Measurements from ENCODE around the gene MFAP1. TPM values are rescaled to one million over a fixed set of nuclear protein-coding genes. Genes with fewer than 3 reads are reported as not detected.
"Not testable (repeated sequence)": the region's sequence is repeated elsewhere in the genome, so short reads cannot be mapped to it uniquely, and the experiment has no call there.

MFAP1 gene
- total RNA-seq, 4 donors from 2014 or later: 14.5 to 21.6 (median 18.4) TPM

DNA sequence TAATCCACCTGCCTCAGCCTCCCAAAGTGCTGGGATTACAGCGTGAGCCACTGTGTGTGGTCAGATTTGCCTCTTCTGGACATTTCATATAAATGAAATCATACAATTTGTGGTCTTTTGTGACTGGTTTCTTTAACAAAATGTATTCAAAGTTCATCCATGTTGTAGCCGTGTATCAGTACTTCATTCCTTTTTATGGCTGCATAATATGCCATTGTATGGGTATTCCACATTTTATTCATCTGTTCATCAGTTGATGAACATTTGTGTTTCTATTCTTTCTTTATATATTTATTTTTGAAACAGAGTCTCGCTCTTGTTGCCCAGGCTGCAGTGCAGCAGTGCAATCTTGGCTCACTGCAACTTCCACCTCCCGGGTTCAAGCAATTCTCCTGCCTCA is 28.1 kb upstream of the MFAP1 start:
- peaks cover 0 to 74% (median 0%) of the 10 kb centered on the region in 3 donors for H3K36me3 ChIP-seq
- TF ChIP-seq, protein P1, sequence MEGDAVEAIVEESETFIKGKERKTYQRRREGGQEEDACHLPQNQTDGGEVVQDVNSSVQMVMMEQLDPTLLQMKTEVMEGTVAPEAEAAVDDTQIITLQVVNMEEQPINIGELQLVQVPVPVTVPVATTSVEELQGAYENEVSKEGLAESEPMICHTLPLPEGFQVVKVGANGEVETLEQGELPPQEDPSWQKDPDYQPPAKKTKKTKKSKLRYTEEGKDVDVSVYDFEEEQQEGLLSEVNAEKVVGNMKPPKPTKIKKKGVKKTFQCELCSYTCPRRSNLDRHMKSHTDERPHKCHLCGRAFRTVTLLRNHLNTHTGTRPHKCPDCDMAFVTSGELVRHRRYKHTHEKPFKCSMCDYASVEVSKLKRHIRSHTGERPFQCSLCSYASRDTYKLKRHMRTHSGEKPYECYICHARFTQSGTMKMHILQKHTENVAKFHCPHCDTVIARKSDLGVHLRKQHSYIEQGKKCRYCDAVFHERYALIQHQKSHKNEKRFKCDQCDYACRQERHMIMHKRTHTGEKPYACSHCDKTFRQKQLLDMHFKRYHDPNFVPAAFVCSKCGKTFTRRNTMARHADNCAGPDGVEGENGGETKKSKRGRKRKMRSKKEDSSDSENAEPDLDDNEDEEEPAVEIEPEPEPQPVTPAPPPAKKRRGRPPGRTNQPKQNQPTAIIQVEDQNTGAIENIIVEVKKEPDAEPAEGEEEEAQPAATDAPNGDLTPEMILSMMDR (IDR thresholded peaks at IDR 0.05): no peak
- no peak for TF ChIP-seq POLR2A (IDR thresholded peaks at IDR 0.05)
- H3K9me3 ChIP-seq: no peaks in the 10 kb centered on the region
- no peak overlapping the region for H3K4me3 ChIP-seq
- 100% methylated on average over 4 of the region's 4 CpGs for WGBS, 2 donors
- no peak for DNase-seq
- intact Hi-C loops (cut with DNase I): no loop called here
- H3K4me1 ChIP-seq: no peaks in the 10 kb centered on the region
- H3K27me3 ChIP-seq: no peaks in the 10 kb centered on the region
- H3K27ac ChIP-seq: no peak overlapping the region

DNA sequence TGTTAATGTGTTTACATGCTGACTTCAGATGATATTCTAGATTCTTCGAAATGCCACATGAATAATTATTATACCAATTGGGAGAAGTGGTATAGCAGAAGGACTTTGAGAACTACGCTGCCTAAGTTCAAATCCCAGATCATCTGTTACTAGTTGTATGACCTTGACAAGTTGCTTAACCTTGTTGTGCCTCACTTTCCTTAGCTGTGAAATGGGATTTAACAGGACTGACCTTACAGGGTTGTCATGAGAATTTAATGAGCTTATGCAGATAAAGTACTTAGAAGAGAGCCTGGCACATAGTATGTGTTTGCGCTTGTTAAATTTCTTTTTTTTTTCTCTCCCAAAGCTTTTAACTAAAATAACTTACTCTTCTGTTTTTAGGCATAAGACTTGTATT is 26.8 kb upstream of the MFAP1 start:
- no peak overlapping the region for H3K27ac ChIP-seq
- 96 to 98% methylated on average over 3 of the region's 3 CpGs for WGBS, 2 donors
- H3K9me3 ChIP-seq: no peaks in the 10 kb centered on the region
- intact Hi-C loops (cut with DNase I): no loop called here
- H3K27me3 ChIP-seq: no peaks in the 10 kb centered on the region
- peaks cover 0 to 77% (median 0%) of the 10 kb centered on the region in 3 donors for H3K36me3 ChIP-seq
- no peak overlapping the region for H3K4me3 ChIP-seq
- no peak for TF ChIP-seq POLR2A (IDR thresholded peaks at IDR 0.05)
- TF ChIP-seq, protein P1 (IDR thresholded peaks at IDR 0.05): no peak
- no peaks in the 10 kb centered on the region for H3K4me1 ChIP-seq
- no peak for DNase-seq

DNA sequence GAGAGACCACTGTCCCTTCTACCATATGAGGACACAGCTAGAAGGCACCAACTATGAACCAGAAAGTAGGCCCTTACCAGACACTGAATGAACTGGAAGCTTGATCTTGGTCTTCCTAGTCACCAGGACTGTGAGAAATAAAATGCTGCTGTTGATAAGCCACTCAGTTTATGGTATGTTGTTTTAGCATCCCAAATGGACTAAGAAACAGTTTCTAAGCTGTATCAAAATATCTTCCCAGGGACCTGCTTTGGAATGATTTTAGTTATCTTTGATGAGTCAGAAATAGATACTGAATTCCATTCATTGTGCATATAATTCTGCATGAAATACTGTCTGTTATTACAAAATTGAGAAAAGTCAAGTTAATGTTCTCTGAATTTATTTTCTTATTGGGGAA is 20.9 kb upstream of the MFAP1 start:
- H3K27me3 ChIP-seq: no peaks in the 10 kb centered on the region
- no peak overlapping the region for H3K27ac ChIP-seq
- H3K4me1 ChIP-seq: no peaks in the 10 kb centered on the region
- no peak for DNase-seq
- no peaks in the 10 kb centered on the region for H3K9me3 ChIP-seq
- TF ChIP-seq, protein P1 (IDR thresholded peaks at IDR 0.05): no peak
- TF ChIP-seq POLR2A (IDR thresholded peaks at IDR 0.05): no peak
- intact Hi-C loops (cut with DNase I): no loop called here
- peaks cover 0 to 81% (median 5%) of the 10 kb centered on the region in 3 donors for H3K36me3 ChIP-seq
- H3K4me3 ChIP-seq: no peak overlapping the region

DNA sequence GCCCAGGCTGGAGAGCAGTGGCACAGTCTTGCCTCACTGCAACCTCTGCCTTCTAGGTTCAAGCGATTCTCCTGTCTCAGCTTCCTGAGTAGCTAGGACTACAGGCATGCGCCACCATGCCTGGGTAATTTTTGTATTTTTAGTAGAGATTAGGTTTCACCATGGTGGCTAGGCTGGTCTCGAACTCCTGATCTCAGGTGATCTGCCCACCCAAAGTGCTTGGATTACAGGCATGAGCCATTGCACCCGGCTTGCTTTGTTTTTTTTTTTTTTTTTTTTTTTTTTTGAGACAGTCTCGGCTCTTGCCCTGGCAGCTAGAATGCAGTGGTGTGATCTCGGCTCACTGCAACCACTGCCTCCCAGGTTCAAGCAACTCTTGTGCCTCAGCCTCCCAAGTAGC is 8.0 kb upstream of the MFAP1 start:
- WGBS, 2 donors: 76 to 93% methylated on average over 4 to 5 of the region's 6 CpGs

DNA sequence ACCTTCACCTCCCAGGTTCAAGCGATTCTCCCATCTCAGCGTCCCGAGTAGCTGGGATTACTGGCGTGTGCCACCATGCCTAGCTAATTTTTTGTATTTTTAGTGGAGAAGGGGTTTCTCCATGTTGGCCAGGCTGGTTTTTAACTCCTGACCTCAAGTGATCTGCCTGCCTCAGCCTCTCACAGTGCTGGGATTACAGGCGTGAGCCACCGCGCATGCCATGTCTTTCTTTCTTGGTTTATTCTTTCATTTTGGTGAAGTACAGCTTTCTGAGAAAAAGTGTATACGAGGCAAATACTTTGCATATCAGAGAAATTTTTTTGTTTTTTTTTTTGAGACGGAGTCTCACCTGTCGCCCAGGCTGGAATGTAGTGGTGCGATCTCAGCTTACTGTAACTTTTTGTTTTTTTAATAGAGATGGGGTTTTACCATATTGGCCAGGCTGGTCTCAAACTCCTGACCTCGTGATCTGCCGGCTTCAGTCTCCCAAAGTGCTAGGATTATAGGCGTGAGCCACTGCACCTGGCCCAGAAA is 7.1 kb upstream of the MFAP1 start:
- H3K27me3 ChIP-seq; H3K9me3 ChIP-seq; H3K27ac ChIP-seq; DNase-seq; H3K4me3 ChIP-seq; intact Hi-C loops (cut with DNase I): not testable (repeated sequence)
- peaks cover 3 to 27% (median 10%) of the 10 kb centered on the region in 3 donors for H3K4me1 ChIP-seq
- H3K36me3 ChIP-seq: peaks cover 0 to 26% (median 0%) of the 10 kb centered on the region in 3 donors
- 81 to 85% methylated on average over 14 of the region's 14 CpGs for WGBS, 2 donors

More for the DNA sequence above, 8.0 kb upstream of the MFAP1 start:
- peaks cover 3 to 18% (median 7%) of the 10 kb centered on the region in 3 donors for H3K4me1 ChIP-seq
- H3K4me3 ChIP-seq; intact Hi-C loops (cut with DNase I); DNase-seq; H3K9me3 ChIP-seq; H3K27ac ChIP-seq; H3K27me3 ChIP-seq: not testable (repeated sequence)
- peaks cover 0 to 33% (median 0%) of the 10 kb centered on the region in 3 donors for H3K36me3 ChIP-seq

DNA sequence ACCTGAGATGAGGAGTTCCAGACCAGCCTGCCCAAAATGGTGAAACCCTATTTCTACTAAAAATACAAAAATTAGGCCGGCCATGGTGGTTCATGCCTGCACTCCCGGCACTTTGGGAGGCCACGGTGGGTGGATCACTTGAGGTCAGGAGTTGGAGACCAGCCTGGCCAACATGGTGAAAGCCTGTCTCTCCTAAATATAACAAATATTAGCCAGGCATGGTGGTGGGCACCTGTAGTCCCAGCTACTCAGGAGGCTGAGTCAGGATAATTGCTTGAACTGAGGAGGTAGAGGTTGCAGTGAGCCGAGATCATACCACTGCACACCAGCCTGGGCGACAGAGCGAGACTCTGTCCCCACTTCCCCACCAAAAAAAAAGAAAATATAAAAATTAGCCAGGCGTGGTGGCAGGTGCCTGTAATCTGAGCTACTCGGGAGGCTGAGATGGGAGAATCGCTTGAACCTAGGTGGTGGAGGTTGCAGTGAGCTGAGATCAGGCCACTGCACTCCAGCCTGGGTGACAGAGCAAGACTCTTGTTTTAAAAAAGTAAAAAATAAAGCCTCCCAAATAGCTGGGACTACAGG is 6.3 kb upstream of the MFAP1 start:
- H3K27me3 ChIP-seq; DNase-seq; intact Hi-C loops (cut with DNase I); H3K9me3 ChIP-seq; H3K27ac ChIP-seq; H3K4me3 ChIP-seq: not testable (repeated sequence)
- Histone ChIP-seq H3K36me3 (peaks cover 0 to 18% (median 0%) of the 10 kb centered on the region in 3 donors), H3K4me1 (peaks cover 9 to 35% (median 17%) of the 10 kb centered on the region in 3 donors)
- WGBS, 2 donors: 86 to 95% methylated on average over 7 to 9 of the region's 9 CpGs

DNA sequence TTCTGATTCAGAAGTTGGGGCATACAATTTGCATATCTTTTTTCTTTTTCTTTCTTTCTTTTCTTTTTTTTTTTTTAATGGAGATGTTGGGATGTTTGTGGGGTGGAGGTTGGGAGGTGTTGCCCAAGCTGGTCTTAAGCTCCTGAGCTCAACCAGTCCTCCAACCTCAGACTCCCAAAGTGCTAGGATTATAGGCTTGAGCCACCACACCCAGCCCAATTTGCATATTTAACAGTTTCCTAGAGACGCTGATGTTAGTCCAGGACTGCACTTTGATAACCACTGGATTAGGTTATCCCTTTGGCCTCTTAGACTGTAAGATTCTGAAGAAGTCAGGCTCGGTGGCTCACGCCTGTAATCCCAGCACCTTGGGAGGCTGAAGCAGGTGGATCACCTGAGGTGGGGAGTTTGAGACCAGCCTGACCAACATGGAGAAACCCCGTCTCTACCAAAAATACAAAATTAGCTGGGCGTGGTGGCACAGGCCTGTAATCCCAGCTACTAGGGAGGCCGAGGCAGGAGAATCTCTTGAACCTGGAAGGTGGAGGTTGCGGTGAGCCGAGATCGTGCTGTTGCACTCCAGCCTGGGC is 5.6 kb upstream of the MFAP1 start:
- WGBS, 2 donors: 88 to 91% methylated on average over 7 to 8 of the region's 9 CpGs
- H3K4me1 ChIP-seq: peaks cover 10 to 40% (median 17%) of the 10 kb centered on the region in 3 donors
- intact Hi-C loops (cut with DNase I); H3K9me3 ChIP-seq; H3K27me3 ChIP-seq; H3K27ac ChIP-seq; H3K4me3 ChIP-seq; DNase-seq: not testable (repeated sequence)
- peaks cover 0 to 10% (median 0%) of the 10 kb centered on the region in 3 donors for H3K36me3 ChIP-seq

Measured in esophagus squamous epithelium (tissue), 5 donors.